ENCODE measurements around the gene POLRMT.

DNA sequence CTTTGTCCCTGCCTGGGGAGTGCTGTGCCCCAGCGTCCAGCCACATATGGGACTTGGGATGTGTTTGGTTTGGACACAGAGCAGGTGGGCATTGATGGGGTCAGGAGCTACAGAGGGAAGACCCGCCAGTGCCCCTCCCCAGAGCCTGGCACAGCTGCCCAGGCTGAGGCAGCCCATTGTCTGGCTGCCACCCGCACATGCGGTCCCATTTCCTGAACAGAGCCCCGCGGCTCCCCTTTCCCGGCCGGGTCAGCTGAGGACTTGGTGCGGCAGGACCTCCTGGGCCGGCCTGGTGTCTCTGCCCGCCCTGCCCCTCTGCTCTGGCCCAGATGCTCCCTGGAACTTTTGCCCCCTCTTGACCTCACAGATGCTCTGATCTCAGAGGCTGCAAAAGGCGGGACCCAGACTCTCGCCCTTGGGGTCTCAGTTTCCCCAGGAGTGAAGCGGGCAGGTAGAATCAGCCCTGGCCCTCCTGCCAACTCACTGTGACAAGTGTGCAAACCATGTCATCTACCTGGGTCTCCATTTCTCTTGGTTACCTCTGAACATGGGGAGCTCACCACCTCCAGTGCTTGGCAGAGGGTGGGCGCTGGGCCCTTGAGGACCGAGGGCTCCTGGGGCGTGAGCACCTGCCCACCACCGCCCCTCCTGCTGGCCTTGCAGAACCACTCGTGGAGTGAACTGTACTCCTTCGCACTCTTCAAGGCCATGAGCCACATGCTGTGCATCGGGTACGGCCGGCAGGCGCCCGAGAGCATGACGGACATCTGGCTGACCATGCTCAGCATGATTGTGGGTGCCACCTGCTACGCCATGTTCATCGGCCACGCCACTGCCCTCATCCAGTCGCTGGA lies 25.8 kb downstream of the POLRMT start:
- no peak for TF ChIP-seq POLR2A (IDR thresholded peaks at IDR 0.05)
- no peak for TF ChIP-seq CTCF (IDR thresholded peaks at IDR 0.05)

Measured in adrenal gland (tissue), 5 donors.